ENCODE results near the gene FAM181B. TPM values are rescaled to one million over a fixed set of nuclear protein-coding genes. Genes with fewer than 3 reads are reported as not detected.
"Not testable (repeated sequence)": the region's sequence is repeated elsewhere in the genome, so short reads cannot be mapped to it uniquely, and the experiment has no call there.

FAM181B gene
- total and polyA plus RNA-seq, 2 of the 13 experiments (the other 11 are each of a cell fraction or from before 2014, with no cell fraction given) = not detected

DNA sequence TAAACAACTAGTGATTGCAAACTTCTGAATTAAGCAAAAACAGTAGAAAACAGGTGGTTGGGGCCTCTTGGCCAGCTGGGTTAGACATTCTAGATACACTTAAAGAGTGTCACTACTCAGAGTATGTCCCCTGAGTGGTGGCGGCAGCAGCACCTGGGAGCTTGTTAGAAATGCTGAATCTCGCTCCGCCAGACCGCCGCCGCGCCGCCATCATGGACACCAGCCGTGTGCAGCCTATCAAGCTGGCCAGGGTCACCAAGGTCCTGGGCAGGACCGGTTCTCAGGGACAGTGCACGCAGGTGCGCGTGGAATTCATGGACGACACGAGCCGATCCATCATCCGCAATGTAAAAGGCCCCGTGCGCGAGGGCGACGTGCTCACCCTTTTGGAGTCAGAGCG, 44.3 kb downstream of the FAM181B start:
- POLR2A ChIA-PET; H3K36me3 ChIP-seq (replicated peaks in 1 of 2; ENCODE audit: control insufficient read depth in 1 of 2, insufficient read depth in 2 of 2, low read length in 2 of 2); CTCF ChIA-PET (ENCODE audit: low intra/inter-chr PET ratio, low total read pairs); intact Hi-C loops (cut with micrococcal nuclease; ENCODE audit: unreplicated experiment); BruUV-seq (replicated peaks); H3K9me3 ChIP-seq (ENCODE audit: low read length); H3K79me2 ChIP-seq (ENCODE audit: insufficient read depth, low read length); H2AFZ ChIP-seq (ENCODE audit: low read length); H3K4me2 ChIP-seq (ENCODE audit: low read depth, low read length); FAIRE-seq; DNase-seq (ENCODE audit: low spot score); H3K4me1 ChIP-seq (ENCODE audit: insufficient read depth, low read length); ATAC-seq; H3K27ac ChIP-seq (ENCODE audit: extremely low read length, insufficient read depth, low read length); H3K27me3 ChIP-seq (ENCODE audit: control insufficient read depth in 1 of 2, insufficient read depth in 2 of 2, low read length in 2 of 2); H4K20me1 ChIP-seq (ENCODE audit: insufficient read depth, low read length): not testable (repeated sequence)
- in situ Hi-C loops (cut with HindIII; ENCODE audit: extremely low pct_ligation_motif_present, low pct_unique_long_range_greater_than_20kb) = loop anchor here (25.0 kb wide), 1 partner anchor 1052 kb away; no protein-coding TSS in a partner anchor
- H3K9ac ChIP-seq (ENCODE audit: insufficient read depth, low read depth, low read length) = peak overlapping the region; percentile 43; the same call in 1 of the 2 replicates
- H3K4me3 ChIP-seq (replicated peaks in 1 of 3; ENCODE audit: insufficient read depth in 1 of 3, low read depth in 2 of 3, low read length in 3 of 3) = peak overlapping the region in 1 of 3 experiments; percentile 47; a peak in 3 of 6 replicates
- 94% methylated on average over 12 of the region's 23 CpGs for WGBS (ENCODE audit: low lambda C conversion rate)

GRCh38 chr11:82686211-82686610, 47.5 kb downstream of the FAM181B start:
- intact Hi-C loops (cut with micrococcal nuclease; ENCODE audit: unreplicated experiment) (no loop called here), in situ Hi-C loops (cut with HindIII; ENCODE audit: extremely low pct_ligation_motif_present, low pct_unique_long_range_greater_than_20kb) (loop anchor here (25.0 kb wide), 1 partner anchor 1049 kb away; no protein-coding TSS in a partner anchor)
- FAIRE-seq = no peak
- H3K79me2 ChIP-seq (ENCODE audit: insufficient read depth, low read length) = no peaks in the 10 kb centered on the region
- H3K27ac ChIP-seq (ENCODE audit: extremely low read length, insufficient read depth, low read length) = no peak overlapping the region
- H3K36me3 ChIP-seq (replicated peaks in 1 of 2; ENCODE audit: control insufficient read depth in 1 of 2, insufficient read depth in 2 of 2, low read length in 2 of 2) = no peaks in the 10 kb centered on the region
- BruUV-seq (replicated peaks) = no TSS peak
- DNase-seq (ENCODE audit: low spot score) = no peak
- no peak overlapping the region for H3K4me2 ChIP-seq (ENCODE audit: low read depth, low read length)
- no peak overlapping the region for H3K4me3 ChIP-seq (replicated peaks in 1 of 3; ENCODE audit: insufficient read depth in 1 of 3, low read depth in 2 of 3, low read length in 3 of 3)
- H4K20me1 ChIP-seq (ENCODE audit: insufficient read depth, low read length) = no peaks in the 10 kb centered on the region
- CTCF ChIA-PET (ENCODE audit: low intra/inter-chr PET ratio, low total read pairs) = no interaction called here
- H2AFZ ChIP-seq (ENCODE audit: low read length) = no peak overlapping the region
- H3K9me3 ChIP-seq (ENCODE audit: low read length) = no peaks in the 10 kb centered on the region
- POLR2A ChIA-PET = no interaction called here
- H3K9ac ChIP-seq (ENCODE audit: insufficient read depth, low read depth, low read length) = no peak overlapping the region
- ATAC-seq = no peak
- 16% methylated on average over 2 of the region's 2 CpGs for WGBS (ENCODE audit: low lambda C conversion rate)
- no peaks in the 10 kb centered on the region; a peak in 1 of 5 replicates for H3K27me3 ChIP-seq (ENCODE audit: control insufficient read depth in 1 of 2, insufficient read depth in 2 of 2, low read length in 2 of 2)
- H3K4me1 ChIP-seq (ENCODE audit: insufficient read depth, low read length) = no peaks in the 10 kb centered on the region
- TF ChIP-seq ZFAT (CRISPR knock-in tag; conservative IDR thresholded peaks at IDR 0.05) = no peak
- no peak for TF ChIP-seq NFKB2 (CRISPR knock-in tag; IDR thresholded peaks at IDR 0.05; ENCODE audit: borderline replicate concordance)
- TF ChIP-seq FOSL1 (CRISPR knock-in tag; IDR thresholded peaks at IDR 0.05; ENCODE audit: borderline replicate concordance) = no peak
- TF ChIP-seq ZBTB44 (CRISPR knock-in tag; IDR thresholded peaks at IDR 0.05) = no peak
- no peak for TF ChIP-seq MAZ (IDR thresholded peaks at IDR 0.05; ENCODE audit: borderline replicate concordance, low read depth, low read length)
- TF ChIP-seq MAZ (CRISPR knock-in tag; IDR thresholded peaks at IDR 0.05; ENCODE audit: low read depth) = no peak
- TF ChIP-seq HMGXB3 (CRISPR knock-in tag; IDR thresholded peaks at IDR 0.05; ENCODE audit: borderline replicate concordance) = no peak
- TF ChIP-seq PAXIP1 (CRISPR knock-in tag; conservative IDR thresholded peaks at IDR 0.05) = no peak

Measured in HepG2 (cell line).